WTC11 (cell line): Measurements from ENCODE around the gene KRT82. TPM values are rescaled to one million over a fixed set of nuclear protein-coding genes. Genes with fewer than 3 reads are reported as not detected.

Source experiments
- ATAC-seq: fragments of 200-7000 bp; cut with Tn5 transposase; 2 replicates; pipeline ENCODE4 v1.10.0; 2021; ENCODE audit warnings: mild to moderate bottlenecking, moderate library complexity
- CTCF ChIA-PET: fragments of 300-600 bp; sonication (Branson Sonifier 250); formaldehyde crosslinking; loops from one replicate; lab custom pipeline; 2021; ENCODE audit warnings: antibody characterized with exemption; lab: Charles Lee
- POLR2A ChIA-PET: fragments of 350-600 bp; sonication (Branson Sonifier 250); formaldehyde crosslinking; loops from one replicate; lab custom pipeline; 2021; ENCODE audit warnings: antibody characterized with exemption; lab: Charles Lee
- DNase-seq: peaks from one replicate; pipeline ENCODE4 v3.0.0; 2021; ENCODE audit warnings: low spot score
- H3K27ac Mint-ChIP-seq: 2 replicates; pipeline ENCODE4 v1.8.0; 2021; ENCODE audit warnings: mixed read lengths
- H3K27me3 Mint-ChIP-seq: 2 replicates; pipeline ENCODE4 v1.8.0; 2021; ENCODE audit warnings: low read depth, mild to moderate bottlenecking, moderate library complexity, mixed read lengths
- H3K36me3 Mint-ChIP-seq: 2 replicates; pipeline ENCODE4 v1.8.0; 2021; ENCODE audit warnings: mixed read lengths
- H3K4me1 Mint-ChIP-seq: 2 replicates; pipeline ENCODE4 v1.8.0; 2022; ENCODE audit warnings: mixed read lengths
- H3K4me3 Mint-ChIP-seq: 2 replicates; pipeline ENCODE4 v1.8.0; 2021; ENCODE audit warnings: mild to moderate bottlenecking, moderate library complexity, mixed read lengths
- H3K9me3 Mint-ChIP-seq: 2 replicates; pipeline ENCODE4 v1.8.0; 2021; ENCODE audit warnings: mixed read lengths
- FOXJ3 ChIP-seq: sonication (generic); formaldehyde crosslinking; IDR thresholded peaks from 2 replicates; pipeline ENCODE4 v1.9.0; 2021; ENCODE audit warnings: missing genetic modification reagents, mild to moderate bottlenecking, borderline replicate concordance
- FOXK1 ChIP-seq: sonication (generic); formaldehyde crosslinking; IDR thresholded peaks from 2 replicates; pipeline ENCODE4 v1.8.0; 2022; ENCODE audit warnings: mild to moderate bottlenecking, moderate library complexity, missing genetic modification reagents
- NFYB ChIP-seq: sonication (generic); formaldehyde crosslinking; conservative IDR thresholded peaks from 2 replicates; pipeline ENCODE4 v1.8.0; 2022; ENCODE audit warnings: low read depth, missing genetic modification reagents
- RORB ChIP-seq: fragments of 250-450 bp; sonication (Bioruptor Pico); IDR thresholded peaks from 2 replicates; pipeline ENCODE4 v1.9.0; 2021; ENCODE audit warnings: mild to moderate bottlenecking
- SMAD4 ChIP-seq: sonication (generic); formaldehyde crosslinking; IDR thresholded peaks from 2 replicates; pipeline ENCODE4 v1.8.0; 2022; ENCODE audit warnings: mild to moderate bottlenecking, missing genetic modification reagents
- SP1 ChIP-seq: sonication (generic); formaldehyde crosslinking; conservative IDR thresholded peaks from 2 replicates; pipeline ENCODE4 v1.8.1; 2022; ENCODE audit warnings: missing genetic modification reagents
- TEAD4 ChIP-seq: sonication (generic); formaldehyde crosslinking; IDR thresholded peaks from 2 replicates; pipeline ENCODE4 v1.8.0; 2022; ENCODE audit warnings: mild to moderate bottlenecking, missing genetic modification reagents
- TP53 ChIP-seq: sonication (generic); formaldehyde crosslinking; IDR thresholded peaks from 2 replicates; pipeline ENCODE4 v1.8.1; 2023; ENCODE audit warnings: mild to moderate bottlenecking, missing genetic modification reagents
- ZNF138 ChIP-seq: sonication (generic); formaldehyde crosslinking; conservative IDR thresholded peaks from 2 replicates; pipeline ENCODE4 v1.8.1; 2022; ENCODE audit warnings: mild to moderate bottlenecking, moderate library complexity, missing genetic modification reagents
- ZNF263 ChIP-seq: sonication (generic); formaldehyde crosslinking; IDR thresholded peaks from 2 replicates; pipeline ENCODE4 v1.8.1; 2022; ENCODE audit warnings: low read depth, mild to moderate bottlenecking, moderate library complexity, missing genetic modification reagents
- total RNA-seq: library from RNA; stranded (reverse); gene quantifications from 3 replicates; pipeline ENCODE4 v1.2.3, GENCODE V29; 2021
- TF ChIP-seq, protein P1 (sequence below): sonication (generic); formaldehyde crosslinking; IDR thresholded peaks from 2 replicates; pipeline ENCODE4 v1.8.1; 2022; ENCODE audit warnings: mild to moderate bottlenecking, moderate library complexity, missing genetic modification reagents
- TF ChIP-seq, protein P2 (sequence below): sonication (generic); formaldehyde crosslinking; conservative IDR thresholded peaks from 2 replicates; pipeline ENCODE4 v1.8.1; 2023; ENCODE audit warnings: mild to moderate bottlenecking, low read depth, missing genetic modification reagents, moderate library complexity
- TF ChIP-seq, protein P3 (sequence below): sonication (generic); formaldehyde crosslinking; IDR thresholded peaks from 2 replicates; pipeline ENCODE4 v1.8.0; 2022; ENCODE audit warnings: mild to moderate bottlenecking, missing genetic modification reagents
- TF ChIP-seq, protein P4 (sequence below): sonication (generic); formaldehyde crosslinking; IDR thresholded peaks from 2 replicates; pipeline ENCODE4 v1.8.1; 2022; ENCODE audit warnings: mild to moderate bottlenecking, missing genetic modification reagents, moderate library complexity, borderline replicate concordance
- TF ChIP-seq, protein P5 (sequence below): fragments of 250-450 bp; sonication (Bioruptor Pico); conservative IDR thresholded peaks from 2 replicates; pipeline ENCODE4 v1.9.0; 2021; ENCODE audit warnings: mild to moderate bottlenecking
- TF ChIP-seq, protein P6 (sequence below): sonication (generic); formaldehyde crosslinking; IDR thresholded peaks from 2 replicates; pipeline ENCODE4 v1.8.0; 2022; ENCODE audit warnings: mild to moderate bottlenecking, missing genetic modification reagents
- TF ChIP-seq, protein P7 (sequence below): sonication (generic); formaldehyde crosslinking; IDR thresholded peaks from 2 replicates; pipeline ENCODE4 v1.8.0; 2022; ENCODE audit warnings: mild to moderate bottlenecking, missing genetic modification reagents

The KRT82 gene
- total RNA-seq, 1 experiment from 2014 or later: not detected

DNA sequence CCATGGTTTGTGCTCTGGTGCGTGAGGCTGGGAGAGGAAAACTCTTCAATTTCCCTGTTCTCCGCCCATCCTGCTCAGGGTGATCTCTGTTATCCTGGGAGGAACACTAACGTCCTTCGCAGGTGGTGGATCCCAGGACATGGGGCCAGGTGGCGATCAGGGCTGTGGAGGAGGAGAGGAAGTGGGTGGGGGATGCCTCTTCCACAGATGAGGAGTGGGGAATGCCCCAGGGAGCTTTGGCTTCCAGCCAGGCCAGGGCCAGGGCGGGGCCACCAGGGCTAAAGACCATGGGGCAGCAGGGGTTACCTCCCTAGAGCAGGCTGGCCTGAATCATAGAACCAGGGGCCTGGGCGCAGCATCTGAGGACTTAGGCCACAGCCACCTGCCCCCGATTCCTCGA, 31.4 kb upstream of the KRT82 start (continued):
- TF ChIP-seq, protein P1, sequence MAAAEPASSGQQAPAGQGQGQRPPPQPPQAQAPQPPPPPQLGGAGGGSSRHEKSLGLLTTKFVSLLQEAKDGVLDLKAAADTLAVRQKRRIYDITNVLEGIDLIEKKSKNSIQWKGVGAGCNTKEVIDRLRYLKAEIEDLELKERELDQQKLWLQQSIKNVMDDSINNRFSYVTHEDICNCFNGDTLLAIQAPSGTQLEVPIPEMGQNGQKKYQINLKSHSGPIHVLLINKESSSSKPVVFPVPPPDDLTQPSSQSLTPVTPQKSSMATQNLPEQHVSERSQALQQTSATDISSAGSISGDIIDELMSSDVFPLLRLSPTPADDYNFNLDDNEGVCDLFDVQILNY (CRISPR knock-in tag): no peak
- TF ChIP-seq NFYB (CRISPR knock-in tag) (no peak), FOXJ3 (no peak), ZNF263 (CRISPR knock-in tag) (no peak), FOXK1 (CRISPR knock-in tag) (no peak)

DNA sequence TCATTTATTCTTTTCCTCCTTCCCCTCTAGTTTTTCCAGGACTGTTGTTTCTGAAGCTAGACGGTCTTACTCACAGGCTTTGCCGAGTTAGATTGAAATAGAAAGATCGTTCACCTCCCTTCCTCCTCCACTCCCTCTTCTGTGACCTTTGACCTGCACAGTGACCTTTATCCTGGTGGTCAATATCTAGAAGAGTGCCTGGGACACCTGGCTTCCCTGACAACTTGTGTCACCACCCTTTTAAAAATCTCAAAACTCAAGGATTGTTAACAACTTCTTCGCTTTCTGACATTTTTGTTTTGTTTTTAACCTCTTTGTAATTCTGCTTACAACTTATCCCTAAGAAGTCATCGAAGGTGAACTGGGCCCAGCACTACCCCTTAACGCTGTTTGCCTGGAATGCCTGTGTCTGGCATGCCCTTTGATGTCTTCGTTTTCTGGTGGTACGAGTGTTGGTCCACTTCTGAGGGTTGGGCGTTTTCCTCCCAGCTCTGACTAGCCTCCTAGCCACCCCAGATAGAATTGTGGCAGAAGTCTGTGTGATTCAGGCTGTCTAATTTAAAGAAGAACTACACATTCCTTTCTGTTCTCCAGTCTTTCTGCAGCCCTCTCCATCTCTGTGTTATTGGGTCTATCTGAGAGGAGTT, 30.8 kb upstream of the KRT82 start:
- Mint-ChIP-seq H3K9me3 (no peaks in the 10 kb centered on the region), H3K27ac (no peak overlapping the region)

DNA sequence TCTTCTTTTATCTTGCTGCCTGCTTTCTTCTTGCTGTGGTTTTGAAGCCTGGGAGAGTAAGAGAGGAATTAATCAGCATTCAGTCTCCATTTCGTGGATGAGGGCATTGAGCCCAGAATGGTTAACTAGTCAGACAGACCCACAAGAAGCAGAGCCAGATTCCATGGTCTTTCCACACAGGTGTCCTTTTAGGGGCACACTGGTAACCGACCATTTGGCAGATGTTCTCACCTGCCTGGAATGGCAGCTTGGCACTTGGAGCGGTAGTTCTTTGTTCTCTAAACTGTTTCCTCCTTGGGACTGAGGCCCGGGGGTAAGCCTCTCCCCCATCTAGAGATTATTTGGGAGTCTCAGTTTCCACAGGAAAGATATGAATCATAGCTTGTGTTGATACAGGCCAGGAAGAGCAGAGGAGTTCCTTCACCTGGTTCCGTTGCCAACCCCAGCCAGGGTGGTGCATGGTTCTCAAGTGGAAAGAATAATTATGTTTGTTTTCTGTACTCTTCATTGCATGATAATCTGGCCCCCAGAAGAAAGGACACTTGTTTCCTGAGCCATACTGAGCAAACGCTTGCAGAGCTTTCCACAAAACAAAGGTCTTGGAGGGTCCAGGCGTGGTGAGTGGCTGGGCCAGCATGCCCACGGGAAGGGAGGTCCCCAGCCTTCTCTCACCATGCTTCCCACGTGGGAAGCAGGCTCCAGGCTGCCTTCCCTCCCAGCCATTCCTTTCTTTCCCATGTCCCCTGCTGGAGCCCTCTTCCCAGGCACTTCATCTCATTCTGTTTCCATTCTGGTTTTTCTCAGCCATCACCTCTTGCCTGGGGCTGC, 30.1 kb upstream of the KRT82 start:
- Mint-ChIP-seq H3K4me3 (no peak overlapping the region), H3K27me3 (no peaks in the 10 kb centered on the region), H3K36me3 (no peaks in the 10 kb centered on the region), H3K9me3 (no peaks in the 10 kb centered on the region), H3K4me1 (peaks cover 9% of the 10 kb centered on the region), H3K27ac (no peak overlapping the region)
- ChIA-PET CTCF (interaction anchor here (1.6 kb wide), 1 partner anchor 9 kb away, joined by 4 read pairs; no protein-coding TSS in a partner anchor), POLR2A (no interaction called here)
- ATAC-seq (no peak), DNase-seq (no peak)
- TF ChIP-seq, protein P2, sequence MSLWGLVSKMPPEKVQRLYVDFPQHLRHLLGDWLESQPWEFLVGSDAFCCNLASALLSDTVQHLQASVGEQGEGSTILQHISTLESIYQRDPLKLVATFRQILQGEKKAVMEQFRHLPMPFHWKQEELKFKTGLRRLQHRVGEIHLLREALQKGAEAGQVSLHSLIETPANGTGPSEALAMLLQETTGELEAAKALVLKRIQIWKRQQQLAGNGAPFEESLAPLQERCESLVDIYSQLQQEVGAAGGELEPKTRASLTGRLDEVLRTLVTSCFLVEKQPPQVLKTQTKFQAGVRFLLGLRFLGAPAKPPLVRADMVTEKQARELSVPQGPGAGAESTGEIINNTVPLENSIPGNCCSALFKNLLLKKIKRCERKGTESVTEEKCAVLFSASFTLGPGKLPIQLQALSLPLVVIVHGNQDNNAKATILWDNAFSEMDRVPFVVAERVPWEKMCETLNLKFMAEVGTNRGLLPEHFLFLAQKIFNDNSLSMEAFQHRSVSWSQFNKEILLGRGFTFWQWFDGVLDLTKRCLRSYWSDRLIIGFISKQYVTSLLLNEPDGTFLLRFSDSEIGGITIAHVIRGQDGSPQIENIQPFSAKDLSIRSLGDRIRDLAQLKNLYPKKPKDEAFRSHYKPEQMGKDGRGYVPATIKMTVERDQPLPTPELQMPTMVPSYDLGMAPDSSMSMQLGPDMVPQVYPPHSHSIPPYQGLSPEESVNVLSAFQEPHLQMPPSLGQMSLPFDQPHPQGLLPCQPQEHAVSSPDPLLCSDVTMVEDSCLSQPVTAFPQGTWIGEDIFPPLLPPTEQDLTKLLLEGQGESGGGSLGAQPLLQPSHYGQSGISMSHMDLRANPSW (CRISPR knock-in tag): no peak
- TF ChIP-seq, protein P3, sequence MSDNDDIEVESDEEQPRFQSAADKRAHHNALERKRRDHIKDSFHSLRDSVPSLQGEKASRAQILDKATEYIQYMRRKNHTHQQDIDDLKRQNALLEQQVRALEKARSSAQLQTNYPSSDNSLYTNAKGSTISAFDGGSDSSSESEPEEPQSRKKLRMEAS (CRISPR knock-in tag): no peak
- no peak for TF ChIP-seq ZNF138 (CRISPR knock-in tag)
- TF ChIP-seq, protein P4, sequence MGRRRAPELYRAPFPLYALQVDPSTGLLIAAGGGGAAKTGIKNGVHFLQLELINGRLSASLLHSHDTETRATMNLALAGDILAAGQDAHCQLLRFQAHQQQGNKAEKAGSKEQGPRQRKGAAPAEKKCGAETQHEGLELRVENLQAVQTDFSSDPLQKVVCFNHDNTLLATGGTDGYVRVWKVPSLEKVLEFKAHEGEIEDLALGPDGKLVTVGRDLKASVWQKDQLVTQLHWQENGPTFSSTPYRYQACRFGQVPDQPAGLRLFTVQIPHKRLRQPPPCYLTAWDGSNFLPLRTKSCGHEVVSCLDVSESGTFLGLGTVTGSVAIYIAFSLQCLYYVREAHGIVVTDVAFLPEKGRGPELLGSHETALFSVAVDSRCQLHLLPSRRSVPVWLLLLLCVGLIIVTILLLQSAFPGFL (CRISPR knock-in tag): no peak

More for the DNA sequence above, 30.8 kb upstream of the KRT82 start:
- CTCF ChIA-PET: interaction anchor here (1.6 kb wide), 1 partner anchor 9 kb away, joined by 4 read pairs; no protein-coding TSS in a partner anchor
- POLR2A ChIA-PET: no interaction called here
- TF ChIP-seq SP1: no peak
- no peak for TF ChIP-seq RORB (CRISPR knock-in tag)
- TF ChIP-seq, protein P5, sequence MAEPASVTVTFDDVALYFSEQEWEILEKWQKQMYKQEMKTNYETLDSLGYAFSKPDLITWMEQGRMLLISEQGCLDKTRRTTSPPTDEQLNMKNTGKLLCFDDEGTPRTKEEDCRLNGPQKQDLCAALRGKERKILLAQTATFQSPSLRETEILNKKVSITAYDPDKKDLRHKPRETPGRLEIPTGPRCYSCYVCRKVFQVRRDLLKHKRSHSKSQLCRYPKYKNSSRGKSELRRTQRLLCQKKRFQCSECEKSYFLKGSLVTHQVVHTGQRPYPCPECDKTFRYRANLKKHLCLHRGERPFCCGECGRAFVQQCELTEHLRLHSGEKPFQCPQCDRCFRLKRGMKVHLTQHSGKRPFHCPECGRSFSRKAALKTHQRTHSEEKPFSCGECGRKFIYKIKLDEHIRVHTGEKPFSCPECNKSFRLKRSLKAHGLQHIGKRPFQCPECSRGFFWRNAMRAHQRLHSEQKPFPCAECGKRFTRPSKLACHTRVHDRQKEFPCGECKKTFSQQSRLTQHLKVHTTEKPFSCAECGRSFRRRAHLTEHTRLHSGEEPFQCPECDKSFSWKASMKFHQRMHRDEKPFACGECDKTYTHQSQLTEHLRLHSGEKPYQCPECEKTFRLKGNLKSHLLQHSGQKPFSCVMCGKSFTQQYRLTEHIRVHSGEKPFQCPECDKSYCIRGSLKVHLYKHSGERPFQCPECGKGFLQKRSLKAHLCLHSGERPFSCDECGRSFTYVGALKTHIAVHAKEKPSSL (CRISPR knock-in tag): no peak
- TF ChIP-seq, protein P6, sequence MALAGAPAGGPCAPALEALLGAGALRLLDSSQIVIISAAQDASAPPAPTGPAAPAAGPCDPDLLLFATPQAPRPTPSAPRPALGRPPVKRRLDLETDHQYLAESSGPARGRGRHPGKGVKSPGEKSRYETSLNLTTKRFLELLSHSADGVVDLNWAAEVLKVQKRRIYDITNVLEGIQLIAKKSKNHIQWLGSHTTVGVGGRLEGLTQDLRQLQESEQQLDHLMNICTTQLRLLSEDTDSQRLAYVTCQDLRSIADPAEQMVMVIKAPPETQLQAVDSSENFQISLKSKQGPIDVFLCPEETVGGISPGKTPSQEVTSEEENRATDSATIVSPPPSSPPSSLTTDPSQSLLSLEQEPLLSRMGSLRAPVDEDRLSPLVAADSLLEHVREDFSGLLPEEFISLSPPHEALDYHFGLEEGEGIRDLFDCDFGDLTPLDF (CRISPR knock-in tag): no peak
- TF ChIP-seq TEAD4 (CRISPR knock-in tag): no peak
- TF ChIP-seq SMAD4 (CRISPR knock-in tag): no peak
- TF ChIP-seq TP53: no peak
- TF ChIP-seq, protein P7, sequence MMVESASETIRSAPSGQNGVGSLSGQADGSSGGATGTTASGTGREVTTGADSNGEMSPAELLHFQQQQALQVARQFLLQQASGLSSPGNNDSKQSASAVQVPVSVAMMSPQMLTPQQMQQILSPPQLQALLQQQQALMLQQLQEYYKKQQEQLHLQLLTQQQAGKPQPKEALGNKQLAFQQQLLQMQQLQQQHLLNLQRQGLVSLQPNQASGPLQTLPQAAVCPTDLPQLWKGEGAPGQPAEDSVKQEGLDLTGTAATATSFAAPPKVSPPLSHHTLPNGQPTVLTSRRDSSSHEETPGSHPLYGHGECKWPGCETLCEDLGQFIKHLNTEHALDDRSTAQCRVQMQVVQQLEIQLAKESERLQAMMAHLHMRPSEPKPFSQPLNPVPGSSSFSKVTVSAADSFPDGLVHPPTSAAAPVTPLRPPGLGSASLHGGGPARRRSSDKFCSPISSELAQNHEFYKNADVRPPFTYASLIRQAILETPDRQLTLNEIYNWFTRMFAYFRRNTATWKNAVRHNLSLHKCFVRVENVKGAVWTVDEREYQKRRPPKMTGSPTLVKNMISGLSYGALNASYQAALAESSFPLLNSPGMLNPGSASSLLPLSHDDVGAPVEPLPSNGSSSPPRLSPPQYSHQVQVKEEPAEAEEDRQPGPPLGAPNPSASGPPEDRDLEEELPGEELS (CRISPR knock-in tag): no peak
- TF ChIP-seq NFYB (CRISPR knock-in tag): no peak
- TF ChIP-seq, all 79 proteins: peak for 0
- no peak overlapping the region for H3K4me3 Mint-ChIP-seq
- no peaks in the 10 kb centered on the region for H3K36me3 Mint-ChIP-seq
- DNase-seq: no peak
- no peak for ATAC-seq
- H3K4me1 Mint-ChIP-seq: peaks cover 15% of the 10 kb centered on the region
- no peaks in the 10 kb centered on the region for H3K27me3 Mint-ChIP-seq
